SK-N-SH treated with all-trans-retinoic acid at 6 μM for 48 hours (cell line): ENCODE measurements around the gene OTUD3.
"Not testable (repeated sequence)": the region's sequence is repeated elsewhere in the genome, so short reads cannot be mapped to it uniquely, and the experiment has no call there.

ENCODE experiments used
- ATAC-seq: fragments of 200-7000 bp; cut with Tn5 transposase; 3 replicates; pipeline ENCODE4 v1.9.1; 2020; ENCODE audit warnings: mild to moderate bottlenecking, moderate library complexity
- ARNTL ChIP-seq: fragments of 450-650 bp; formaldehyde crosslinking; IDR thresholded peaks from 2 replicates; pipeline ENCODE4 v1.5.0; 2020; ENCODE audit warnings: low read depth, mild to moderate bottlenecking, moderate library complexity, borderline replicate concordance
- BACH2 ChIP-seq: fragments of 250-450 bp; sonication (Bioruptor Pico); IDR thresholded peaks from 2 replicates; pipeline ENCODE4 v1.9.0; 2021; ENCODE audit warnings: mild to moderate bottlenecking, borderline replicate concordance
- GLIS3 ChIP-seq: fragments of 250-450 bp; sonication (Bioruptor Pico); IDR thresholded peaks from 2 replicates; pipeline ENCODE4 v1.5.0; 2020; ENCODE audit warnings: mild to moderate bottlenecking, moderate library complexity
- OSR1 ChIP-seq: fragments of 250-450 bp; sonication (Bioruptor Pico); IDR thresholded peaks from 2 replicates; pipeline ENCODE4 v1.8.0; 2022; ENCODE audit warnings: moderate library complexity, mild to moderate bottlenecking, inconsistent platforms
- RARB ChIP-seq: fragments of 250-450 bp; sonication (Bioruptor Pico); IDR thresholded peaks from 2 replicates; pipeline ENCODE4 v1.8.0; 2021; ENCODE audit warnings: mild to moderate bottlenecking, moderate library complexity
- TCF4 ChIP-seq: fragments of 250-450 bp; sonication (Bioruptor Pico); IDR thresholded peaks from 2 replicates; pipeline ENCODE4 v1.8.0; 2021; ENCODE audit warnings: mild to moderate bottlenecking, moderate library complexity, borderline replicate concordance
- TOX ChIP-seq: fragments of 250-450 bp; sonication (Bioruptor Pico); IDR thresholded peaks from 2 replicates; pipeline ENCODE4 v1.8.0; 2021; ENCODE audit warnings: mild to moderate bottlenecking, moderate library complexity, borderline replicate concordance
- ZC3H10 ChIP-seq: fragments of 250-450 bp; sonication (Bioruptor Pico); IDR thresholded peaks from 2 replicates; pipeline ENCODE4 v1.5.1; 2021; ENCODE audit warnings: mild to moderate bottlenecking, moderate library complexity
- ZFP3 ChIP-seq: fragments of 250-450 bp; sonication (Bioruptor Pico); IDR thresholded peaks from 2 replicates; pipeline ENCODE4 v1.5.0; 2020; ENCODE audit warnings: mild to moderate bottlenecking, moderate library complexity
- ZFP30 ChIP-seq: fragments of 450-650 bp; formaldehyde crosslinking; IDR thresholded peaks from 2 replicates; pipeline ENCODE4 v1.5.0; 2022; ENCODE audit warnings: mild to moderate bottlenecking, moderate library complexity
- ZNF565 ChIP-seq: fragments of 450-650 bp; formaldehyde crosslinking; conservative IDR thresholded peaks from 2 replicates; pipeline ENCODE4 v1.5.0; 2020; ENCODE audit warnings: low read depth, mild to moderate bottlenecking, moderate library complexity
- ZNF70 ChIP-seq: fragments of 450-650 bp; formaldehyde crosslinking; IDR thresholded peaks from 2 replicates; pipeline ENCODE4 v1.5.0; 2020; ENCODE audit warnings: mild to moderate bottlenecking, moderate library complexity
- ZNF8 ChIP-seq: fragments of 450-650 bp; formaldehyde crosslinking; IDR thresholded peaks from 2 replicates; pipeline ENCODE4 v1.5.0; 2020; ENCODE audit warnings: mild to moderate bottlenecking, moderate library complexity
- TF ChIP-seq, protein P1 (sequence below): fragments of 250-450 bp; sonication (Bioruptor Pico); IDR thresholded peaks from 2 replicates; pipeline ENCODE4 v1.5.1; 2021; ENCODE audit warnings: mild to moderate bottlenecking, moderate library complexity
- TF ChIP-seq, protein P2 (sequence below): fragments of 250-450 bp; sonication (Bioruptor Pico); IDR thresholded peaks from 2 replicates; pipeline ENCODE4 v1.8.0; 2021; ENCODE audit warnings: low read depth, mild to moderate bottlenecking, moderate library complexity, borderline replicate concordance
- TF ChIP-seq, protein P3 (sequence below): fragments of 250-450 bp; sonication (Bioruptor Pico); IDR thresholded peaks from 2 replicates; pipeline ENCODE4 v1.5.1; 2020; ENCODE audit warnings: low read depth, mild to moderate bottlenecking, moderate library complexity
- TF ChIP-seq, protein P4 (sequence below): fragments of 250-450 bp; sonication (Bioruptor Pico); IDR thresholded peaks from 2 replicates; pipeline ENCODE4 v1.5.0; 2020; ENCODE audit warnings: mild to moderate bottlenecking, moderate library complexity
- TF ChIP-seq, protein P5 (sequence below): fragments of 250-450 bp; sonication (Bioruptor Pico); IDR thresholded peaks from 2 replicates; pipeline ENCODE4 v1.8.0; 2020; ENCODE audit warnings: mild to moderate bottlenecking, moderate library complexity, borderline replicate concordance

Gene OTUD3

DNA sequence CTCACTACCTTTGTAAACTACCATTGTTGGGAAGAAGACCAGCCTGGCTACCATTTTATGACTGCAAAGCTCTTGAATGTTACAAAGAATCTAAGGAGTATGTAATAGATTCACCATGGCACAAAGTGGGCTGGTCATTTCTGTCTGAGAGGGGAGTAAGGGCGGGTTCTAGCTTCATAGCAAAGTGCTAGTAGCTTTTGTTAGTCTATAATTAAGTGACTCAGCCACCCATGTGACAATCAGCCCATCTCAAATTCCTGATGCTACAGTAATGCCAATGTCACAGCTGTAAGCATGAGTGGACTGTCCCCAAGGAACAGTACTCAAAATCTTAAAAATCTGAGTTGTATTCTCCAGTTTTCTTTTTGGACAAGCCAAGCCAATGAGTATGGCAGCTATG, 15.4 kb upstream of the OTUD3 start (continued):
- TF ChIP-seq, protein P1, sequence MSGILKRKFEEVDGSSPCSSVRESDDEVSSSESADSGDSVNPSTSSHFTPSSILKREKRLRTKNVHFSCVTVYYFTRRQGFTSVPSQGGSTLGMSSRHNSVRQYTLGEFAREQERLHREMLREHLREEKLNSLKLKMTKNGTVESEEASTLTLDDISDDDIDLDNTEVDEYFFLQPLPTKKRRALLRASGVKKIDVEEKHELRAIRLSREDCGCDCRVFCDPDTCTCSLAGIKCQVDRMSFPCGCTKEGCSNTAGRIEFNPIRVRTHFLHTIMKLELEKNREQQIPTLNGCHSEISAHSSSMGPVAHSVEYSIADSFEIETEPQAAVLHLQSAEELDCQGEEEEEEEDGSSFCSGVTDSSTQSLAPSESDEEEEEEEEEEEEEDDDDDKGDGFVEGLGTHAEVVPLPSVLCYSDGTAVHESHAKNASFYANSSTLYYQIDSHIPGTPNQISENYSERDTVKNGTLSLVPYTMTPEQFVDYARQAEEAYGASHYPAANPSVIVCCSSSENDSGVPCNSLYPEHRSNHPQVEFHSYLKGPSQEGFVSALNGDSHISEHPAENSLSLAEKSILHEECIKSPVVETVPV (CRISPR knock-in tag): no peak
- TF ChIP-seq BACH2 (CRISPR knock-in tag) (no peak), GLIS3 (CRISPR knock-in tag) (no peak), ZNF70 (CRISPR knock-in tag) (no peak), ARNTL (no peak), ZNF8 (CRISPR knock-in tag) (no peak), RARB (CRISPR knock-in tag) (no peak), ZFP30 (no peak), TOX (no peak), ZNF565 (CRISPR knock-in tag) (no peak)
- TF ChIP-seq, protein P2, sequence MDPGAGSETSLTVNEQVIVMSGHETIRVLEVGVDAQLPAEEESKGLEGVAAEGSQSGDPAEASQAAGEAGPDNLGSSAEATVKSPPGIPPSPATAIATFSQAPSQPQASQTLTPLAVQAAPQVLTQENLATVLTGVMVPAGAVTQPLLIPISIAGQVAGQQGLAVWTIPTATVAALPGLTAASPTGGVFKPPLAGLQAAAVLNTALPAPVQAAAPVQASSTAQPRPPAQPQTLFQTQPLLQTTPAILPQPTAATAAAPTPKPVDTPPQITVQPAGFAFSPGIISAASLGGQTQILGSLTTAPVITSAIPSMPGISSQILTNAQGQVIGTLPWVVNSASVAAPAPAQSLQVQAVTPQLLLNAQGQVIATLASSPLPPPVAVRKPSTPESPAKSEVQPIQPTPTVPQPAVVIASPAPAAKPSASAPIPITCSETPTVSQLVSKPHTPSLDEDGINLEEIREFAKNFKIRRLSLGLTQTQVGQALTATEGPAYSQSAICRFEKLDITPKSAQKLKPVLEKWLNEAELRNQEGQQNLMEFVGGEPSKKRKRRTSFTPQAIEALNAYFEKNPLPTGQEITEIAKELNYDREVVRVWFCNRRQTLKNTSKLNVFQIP (CRISPR knock-in tag): no peak
- TF ChIP-seq, protein P3, sequence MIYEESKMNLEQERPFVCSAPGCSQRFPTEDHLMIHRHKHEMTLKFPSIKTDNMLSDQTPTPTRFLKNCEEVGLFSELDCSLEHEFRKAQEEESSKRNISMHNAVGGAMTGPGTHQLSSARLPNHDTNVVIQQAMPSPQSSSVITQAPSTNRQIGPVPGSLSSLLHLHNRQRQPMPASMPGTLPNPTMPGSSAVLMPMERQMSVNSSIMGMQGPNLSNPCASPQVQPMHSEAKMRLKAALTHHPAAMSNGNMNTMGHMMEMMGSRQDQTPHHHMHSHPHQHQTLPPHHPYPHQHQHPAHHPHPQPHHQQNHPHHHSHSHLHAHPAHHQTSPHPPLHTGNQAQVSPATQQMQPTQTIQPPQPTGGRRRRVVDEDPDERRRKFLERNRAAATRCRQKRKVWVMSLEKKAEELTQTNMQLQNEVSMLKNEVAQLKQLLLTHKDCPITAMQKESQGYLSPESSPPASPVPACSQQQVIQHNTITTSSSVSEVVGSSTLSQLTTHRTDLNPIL: no peak

DNA sequence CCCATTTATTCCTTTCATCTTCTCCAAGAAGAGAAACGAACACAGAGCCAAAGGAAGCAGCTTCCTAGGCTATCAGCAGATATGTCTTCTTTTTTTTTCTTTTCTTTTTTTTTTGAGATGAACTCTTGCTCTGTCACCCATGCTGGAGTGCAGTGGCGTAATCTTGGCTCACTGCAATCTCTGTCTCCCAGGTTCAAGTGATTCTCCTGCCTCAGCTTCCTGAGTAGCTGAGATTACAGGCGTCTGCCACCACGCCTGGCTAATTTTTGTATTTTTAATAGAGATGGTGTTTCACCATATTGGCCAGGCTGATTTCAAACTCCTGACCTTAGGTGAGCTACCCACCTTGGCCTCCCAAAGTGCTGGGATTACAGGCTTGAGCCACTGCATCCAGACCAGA, 13.6 kb upstream of the OTUD3 start:
- not testable (repeated sequence) for ATAC-seq

DNA sequence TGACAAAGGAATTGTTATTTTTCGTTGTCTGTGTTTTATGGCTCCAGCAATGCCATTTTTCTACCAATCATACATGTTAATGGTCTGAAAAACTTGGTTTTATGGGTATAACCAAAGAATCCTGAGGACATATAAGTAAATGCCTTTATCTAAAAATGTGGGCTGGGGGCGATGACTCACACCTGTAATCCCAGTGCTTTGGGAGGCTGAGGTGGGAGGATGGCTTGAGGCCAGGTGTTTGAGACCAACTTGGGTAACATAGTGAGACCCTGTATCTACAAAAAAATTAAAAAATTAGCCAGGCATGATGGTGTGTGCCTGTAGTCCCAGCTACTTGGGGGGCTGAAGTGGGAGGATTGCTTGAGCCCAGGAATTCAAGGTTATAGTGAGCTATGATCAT, 12.7 kb upstream of the OTUD3 start:
- ATAC-seq: not testable (repeated sequence)

DNA sequence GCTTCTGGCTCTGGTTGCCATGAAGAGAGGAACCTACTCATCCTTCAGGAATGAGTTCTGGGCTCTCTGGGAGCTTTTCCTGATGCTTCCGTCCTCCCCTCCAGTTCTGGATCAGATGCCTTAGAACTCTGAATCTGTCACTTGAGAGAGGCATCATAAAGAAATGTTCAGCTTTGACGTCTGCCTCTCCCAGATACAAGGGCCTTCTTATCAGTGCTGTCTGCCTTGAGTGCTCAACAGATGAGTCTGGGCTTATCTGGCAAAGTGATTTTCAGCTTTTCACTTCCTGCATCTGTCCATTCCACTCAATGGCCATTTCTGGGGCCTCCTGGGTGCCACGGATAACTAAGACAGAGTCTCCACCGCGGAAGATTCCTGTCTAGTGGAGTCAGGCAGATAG, 12.3 kb upstream of the OTUD3 start:
- TF ChIP-seq, protein P4, sequence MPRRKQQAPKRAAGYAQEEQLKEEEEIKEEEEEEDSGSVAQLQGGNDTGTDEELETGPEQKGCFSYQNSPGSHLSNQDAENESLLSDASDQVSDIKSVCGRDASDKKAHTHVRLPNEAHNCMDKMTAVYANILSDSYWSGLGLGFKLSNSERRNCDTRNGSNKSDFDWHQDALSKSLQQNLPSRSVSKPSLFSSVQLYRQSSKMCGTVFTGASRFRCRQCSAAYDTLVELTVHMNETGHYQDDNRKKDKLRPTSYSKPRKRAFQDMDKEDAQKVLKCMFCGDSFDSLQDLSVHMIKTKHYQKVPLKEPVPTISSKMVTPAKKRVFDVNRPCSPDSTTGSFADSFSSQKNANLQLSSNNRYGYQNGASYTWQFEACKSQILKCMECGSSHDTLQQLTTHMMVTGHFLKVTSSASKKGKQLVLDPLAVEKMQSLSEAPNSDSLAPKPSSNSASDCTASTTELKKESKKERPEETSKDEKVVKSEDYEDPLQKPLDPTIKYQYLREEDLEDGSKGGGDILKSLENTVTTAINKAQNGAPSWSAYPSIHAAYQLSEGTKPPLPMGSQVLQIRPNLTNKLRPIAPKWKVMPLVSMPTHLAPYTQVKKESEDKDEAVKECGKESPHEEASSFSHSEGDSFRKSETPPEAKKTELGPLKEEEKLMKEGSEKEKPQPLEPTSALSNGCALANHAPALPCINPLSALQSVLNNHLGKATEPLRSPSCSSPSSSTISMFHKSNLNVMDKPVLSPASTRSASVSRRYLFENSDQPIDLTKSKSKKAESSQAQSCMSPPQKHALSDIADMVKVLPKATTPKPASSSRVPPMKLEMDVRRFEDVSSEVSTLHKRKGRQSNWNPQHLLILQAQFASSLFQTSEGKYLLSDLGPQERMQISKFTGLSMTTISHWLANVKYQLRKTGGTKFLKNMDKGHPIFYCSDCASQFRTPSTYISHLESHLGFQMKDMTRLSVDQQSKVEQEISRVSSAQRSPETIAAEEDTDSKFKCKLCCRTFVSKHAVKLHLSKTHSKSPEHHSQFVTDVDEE (CRISPR knock-in tag): no peak
- TF ChIP-seq, all 23 proteins: peak for 0
- ATAC-seq: no peak

DNA sequence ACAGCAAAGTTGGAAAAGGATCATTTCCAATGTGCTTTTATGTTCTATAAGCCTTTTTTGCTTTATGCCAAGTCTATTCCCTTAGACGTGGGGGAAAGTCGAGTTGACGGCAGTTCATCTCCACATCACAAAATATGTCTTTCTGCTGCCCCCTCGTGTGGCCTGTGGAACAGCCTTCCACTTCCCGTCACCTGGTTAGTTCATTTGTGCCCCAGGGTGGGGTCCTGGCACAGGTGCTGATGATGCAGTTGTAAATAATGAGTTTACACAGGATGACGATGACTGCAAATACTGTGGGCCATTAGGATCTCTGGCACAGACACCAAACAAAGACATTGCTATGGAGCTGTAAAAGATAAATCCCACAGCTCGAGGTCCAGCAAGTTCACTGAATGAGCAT, 10.0 kb upstream of the OTUD3 start:
- ATAC-seq: no peak
- TF ChIP-seq, protein P4 (CRISPR knock-in tag): no peak

DNA sequence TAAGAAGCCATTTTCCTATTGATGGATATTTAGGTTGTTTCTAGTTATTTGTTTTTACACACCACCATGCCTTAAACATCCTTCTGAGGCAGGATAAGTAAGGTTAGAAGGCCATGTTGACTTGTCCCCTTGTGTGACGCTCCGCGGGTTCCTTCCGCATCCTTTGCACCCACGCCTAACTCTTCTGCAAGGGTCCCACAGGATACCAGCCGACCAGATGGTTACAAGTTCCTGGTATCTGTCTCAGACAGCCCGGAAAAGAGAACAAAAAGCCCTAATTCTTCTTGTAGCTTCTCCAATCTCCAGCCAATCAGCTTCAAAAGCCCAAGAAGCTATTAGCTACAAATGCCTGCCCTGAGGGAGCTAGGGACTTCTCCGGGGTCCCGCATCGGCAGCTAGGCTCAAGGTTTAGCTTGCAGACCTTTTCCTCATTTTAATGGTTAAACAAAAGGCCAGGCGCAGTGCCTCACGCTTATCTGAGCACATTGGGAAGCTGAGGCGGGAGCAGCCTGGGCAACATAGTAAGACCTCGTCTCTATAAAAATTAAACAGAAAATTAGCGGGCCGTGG, 4.9 kb upstream of the OTUD3 start:
- no peak for ATAC-seq
- TF ChIP-seq GLIS3 (CRISPR knock-in tag): no peak
- no peak for TF ChIP-seq ZC3H10 (CRISPR knock-in tag)
- TF ChIP-seq, protein P4 (CRISPR knock-in tag): no peak
- no peak for TF ChIP-seq ZNF70 (CRISPR knock-in tag)
- TF ChIP-seq RARB (CRISPR knock-in tag): no peak
- TF ChIP-seq ZFP3 (CRISPR knock-in tag): no peak
- TF ChIP-seq TCF4 (CRISPR knock-in tag): no peak
- TF ChIP-seq OSR1: no peak
- TF ChIP-seq, protein P5, sequence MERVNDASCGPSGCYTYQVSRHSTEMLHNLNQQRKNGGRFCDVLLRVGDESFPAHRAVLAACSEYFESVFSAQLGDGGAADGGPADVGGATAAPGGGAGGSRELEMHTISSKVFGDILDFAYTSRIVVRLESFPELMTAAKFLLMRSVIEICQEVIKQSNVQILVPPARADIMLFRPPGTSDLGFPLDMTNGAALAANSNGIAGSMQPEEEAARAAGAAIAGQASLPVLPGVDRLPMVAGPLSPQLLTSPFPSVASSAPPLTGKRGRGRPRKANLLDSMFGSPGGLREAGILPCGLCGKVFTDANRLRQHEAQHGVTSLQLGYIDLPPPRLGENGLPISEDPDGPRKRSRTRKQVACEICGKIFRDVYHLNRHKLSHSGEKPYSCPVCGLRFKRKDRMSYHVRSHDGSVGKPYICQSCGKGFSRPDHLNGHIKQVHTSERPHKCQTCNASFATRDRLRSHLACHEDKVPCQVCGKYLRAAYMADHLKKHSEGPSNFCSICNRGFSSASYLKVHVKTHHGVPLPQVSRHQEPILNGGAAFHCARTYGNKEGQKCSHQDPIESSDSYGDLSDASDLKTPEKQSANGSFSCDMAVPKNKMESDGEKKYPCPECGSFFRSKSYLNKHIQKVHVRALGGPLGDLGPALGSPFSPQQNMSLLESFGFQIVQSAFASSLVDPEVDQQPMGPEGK: no peak
